A673 (cell line): ENCODE measurements around the gene HMCN1. TPM values are rescaled to one million over a fixed set of nuclear protein-coding genes. Genes with fewer than 3 reads are reported as not detected.

ENCODE experiments used
- BruUV-seq: library from RNA; stranded (reverse); fragments of 400-500 nt; replicated peaks from 2 replicates; lab custom pipeline; 2021; lab: Mats Ljungman, UMichigan
- CTCF ChIA-PET: fragments of 300-600 bp; sonication (Branson Sonifier 250); formaldehyde crosslinking; loops from one replicate; lab custom pipeline; 2022; ENCODE audit warnings: antibody characterized with exemption; lab: Charles Lee
- POLR2A ChIA-PET: fragments of 300-600 bp; sonication (Branson Sonifier 250); formaldehyde crosslinking; loops from one replicate; lab custom pipeline; 2022; ENCODE audit warnings: antibody characterized with exemption; ENCODE audit not compliant: low non-redundant PET; lab: Charles Lee
- DNase-seq: peaks from one replicate; pipeline ENCODE4 v3.0.0-alpha.2; 2015; ENCODE audit warnings: low spot score
- H3K27ac ChIP-seq: fragments of 200-600 bp; sonication (generic); 2 replicates; pipeline ENCODE4 v1.5.1; 2016; ENCODE audit warnings: mixed run types, low read depth, mild to moderate bottlenecking, mixed read lengths, antibody characterized with exemption, low read length; ENCODE audit not compliant: poor library complexity, severe bottlenecking
- H3K27me3 ChIP-seq: fragments of 200-600 bp; sonication (generic); replicated peaks from 2 replicates; pipeline ENCODE4 v1.6.1; 2017; ENCODE audit warnings: mixed run types, low read depth, mild to moderate bottlenecking, mixed read lengths, antibody characterized with exemption, low read length; ENCODE audit not compliant: insufficient read depth, poor library complexity
- H3K36me3 ChIP-seq: fragments of 200-600 bp; sonication (generic); 2 replicates; pipeline ENCODE4 v1.6.1; 2016; ENCODE audit warnings: mixed run types, mild to moderate bottlenecking, mixed read lengths, antibody characterized with exemption, low read length; ENCODE audit not compliant: insufficient read depth, poor library complexity, severe bottlenecking
- H3K4me1 ChIP-seq: fragments of 200-600 bp; sonication (generic); 2 replicates; pipeline ENCODE4 v1.6.1; 2017; ENCODE audit warnings: mixed run types, mild to moderate bottlenecking, mixed read lengths, antibody characterized with exemption, low read length; ENCODE audit not compliant: insufficient read depth, poor library complexity, severe bottlenecking
- H3K4me3 ChIP-seq: fragments of 200-600 bp; sonication (generic); 2 replicates; pipeline ENCODE4 v1.5.1; 2016; ENCODE audit warnings: low read depth, mixed run types, mild to moderate bottlenecking, mixed read lengths, low read length; ENCODE audit not compliant: poor library complexity, severe bottlenecking
- H3K9me3 ChIP-seq: fragments of 200-600 bp; sonication (generic); 2 replicates; pipeline ENCODE4 v1.6.1; 2016; ENCODE audit warnings: mixed run types, low read depth, mild to moderate bottlenecking, mixed read lengths, antibody characterized with exemption, low read length; ENCODE audit not compliant: poor library complexity, severe bottlenecking
- CTCF ChIP-seq: fragments of 300-800, 200-600 bp; sonication (generic); conservative IDR thresholded peaks from 2 replicates; pipeline ENCODE4 v1.5.1; 2017; ENCODE audit warnings: low read depth, mild to moderate bottlenecking, antibody characterized with exemption, low read length, moderate library complexity, mixed read lengths
- EZH2 ChIP-seq: fragments of 200-600 bp; sonication (generic); IDR thresholded peaks from 2 replicates; pipeline ENCODE4 v1.6.1; 2017; ENCODE audit warnings: borderline replicate concordance, low read depth, mild to moderate bottlenecking, mixed read lengths, antibody characterized with exemption, low read length; ENCODE audit not compliant: poor library complexity, severe bottlenecking
- intact Hi-C: fragments of 100-400 bp; cut with micrococcal nuclease; formaldehyde crosslinking; loops from one replicate; pipeline ENCODE4 v1.10.0; 2022; ENCODE audit not compliant: unreplicated experiment
- total RNA-seq: library from RNA; stranded (reverse); gene quantifications from 2 replicates; pipeline ENCODE4 v1.2.3, GENCODE V29; 2021

Gene HMCN1
- total RNA-seq, 1 experiment from 2014 or later, result 134 TPM

- TF ChIP-seq EZH2 (no peak), CTCF (no peak)
- Histone ChIP-seq H3K27me3 (no peaks in the 10 kb centered on the region), H3K27ac (peak overlapping the region; percentile 39), H3K9me3 (no peaks in the 10 kb centered on the region), H3K36me3 (peaks cover 34% of the 10 kb centered on the region), H3K4me1 (peaks cover 62% of the 10 kb centered on the region), H3K4me3 (no peak overlapping the region)
- ChIA-PET CTCF (interaction anchor here (0.6 kb wide), 1 partner anchor 73 kb away, joined by 3 read pairs; no protein-coding TSS in a partner anchor), POLR2A (no interaction called here)
- no TSS peak for BruUV-seq
- intact Hi-C loops, result no loop called here
- DNase-seq, result no peak
Observed at GRCh38 chr1:185861630-185862029, 127.4 kb downstream of the HMCN1 start.

- CTCF ChIA-PET, result no interaction called here
Observed at GRCh38 chr1:185862235-185862634, 128.0 kb downstream of the HMCN1 start.

GRCh38 chr1:185864331-185864730 lies 130.1 kb downstream of the HMCN1 start:
- intact Hi-C loops, result no loop called here
- no peaks in the 10 kb centered on the region for H3K27me3 ChIP-seq
- BruUV-seq, result no TSS peak
- H3K27ac ChIP-seq, result no peak overlapping the region
- ChIA-PET POLR2A (no interaction called here), CTCF (no interaction called here)
- H3K36me3 ChIP-seq, result peaks cover 51% of the 10 kb centered on the region
- no peak for TF ChIP-seq CTCF
- no peak for TF ChIP-seq EZH2
- DNase-seq, result no peak
- peaks cover 49% of the 10 kb centered on the region for H3K4me1 ChIP-seq
- no peak overlapping the region for H3K4me3 ChIP-seq
- H3K9me3 ChIP-seq, result no peaks in the 10 kb centered on the region

More at GRCh38 chr1:185862235-185862634, 128.0 kb downstream of the HMCN1 start:
- DNase-seq, result no peak
- H3K27ac ChIP-seq, result peak overlapping the region; percentile 8
- H3K4me1 ChIP-seq, result peaks cover 56% of the 10 kb centered on the region
- peaks cover 40% of the 10 kb centered on the region for H3K36me3 ChIP-seq
- no peaks in the 10 kb centered on the region for H3K9me3 ChIP-seq
- TF ChIP-seq EZH2 (no peak), CTCF (no peak)
- H3K4me3 ChIP-seq, result no peak overlapping the region
- POLR2A ChIA-PET, result no interaction called here
- intact Hi-C loops, result no loop called here
- H3K27me3 ChIP-seq, result no peaks in the 10 kb centered on the region
- BruUV-seq, result no TSS peak
